GM21737 (cell line): Measurements from ENCODE around the gene LSM10.

Source experiments
- ATAC-seq: cut with Tn5 transposase; IDR thresholded peaks from one replicate; pipeline ENCODE4 v1.9.1; 2021; ENCODE audit warnings: mild to moderate bottlenecking, moderate library complexity; ENCODE audit not compliant: unreplicated experiment

Gene LSM10

DNA sequence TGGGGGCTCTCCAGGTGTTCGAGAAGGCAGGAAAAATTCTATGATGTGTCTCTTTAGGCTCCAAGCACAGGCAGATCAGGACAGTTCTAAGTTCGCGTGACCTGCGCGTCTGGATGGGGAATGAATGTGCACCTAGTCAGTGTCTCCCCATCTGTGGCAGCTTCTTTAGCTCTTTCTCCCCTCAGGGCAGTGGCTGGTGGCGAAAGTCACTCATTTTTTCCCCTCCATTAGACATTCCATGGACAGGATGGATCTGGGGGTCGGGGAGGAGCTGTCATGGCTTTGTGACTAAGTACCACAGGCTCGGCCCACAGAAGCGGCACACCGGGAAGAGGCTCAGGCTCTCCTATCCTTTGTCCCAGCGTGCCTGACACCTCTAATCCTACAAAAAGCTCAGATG, 43.2 kb downstream of the LSM10 start:
- ATAC-seq = no peak

DNA sequence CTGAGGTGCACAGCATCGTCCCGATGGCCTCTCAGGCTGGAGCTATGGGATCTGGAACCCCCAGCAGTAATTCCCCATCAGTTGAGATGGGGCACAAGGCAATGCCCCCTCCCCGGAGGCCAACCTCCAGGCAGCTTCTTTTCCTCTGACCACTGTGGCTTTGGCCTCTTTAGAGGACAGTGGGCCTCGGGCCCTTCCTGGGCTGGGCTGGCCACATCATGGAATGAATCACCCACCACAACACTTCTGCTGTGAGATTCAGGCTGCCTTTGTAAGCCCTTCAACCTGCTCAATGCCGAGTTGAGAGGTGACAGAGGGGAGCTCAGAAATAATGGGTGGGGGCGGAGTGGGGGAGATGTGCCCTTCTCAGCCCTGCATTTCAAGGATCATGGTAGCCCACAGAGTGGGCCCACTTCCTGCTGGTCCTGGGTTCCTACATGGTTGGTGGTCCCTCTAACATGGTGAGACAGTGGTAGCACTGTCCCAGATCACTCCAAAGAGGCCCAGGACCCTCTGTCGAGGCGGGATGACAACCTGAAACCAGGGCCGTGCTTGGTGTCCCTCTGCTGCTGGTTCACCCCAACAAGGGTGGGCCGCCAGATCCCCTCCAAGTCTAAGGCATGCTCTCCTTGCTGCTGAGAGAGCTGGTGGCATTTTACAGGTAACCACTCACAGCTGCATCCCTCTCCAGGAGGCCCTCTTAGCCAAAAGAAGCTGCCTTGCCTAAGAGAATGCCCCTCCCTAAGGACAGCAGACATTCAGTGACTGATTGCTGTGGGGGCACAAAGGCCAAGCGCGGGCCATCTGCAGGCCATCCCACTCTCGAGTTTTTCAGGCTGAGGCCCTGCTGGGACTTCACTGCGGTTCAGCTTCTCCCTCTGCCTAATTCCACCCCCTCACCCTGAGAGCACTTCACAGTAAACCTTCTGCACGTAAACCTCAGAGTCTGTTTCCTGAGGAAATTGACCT, 44.5 kb downstream of the LSM10 start:
- ATAC-seq = no peak

GRCh38 chr1:36352125-36352909, 45.4 kb downstream of the LSM10 start:
- ATAC-seq = no peak

DNA sequence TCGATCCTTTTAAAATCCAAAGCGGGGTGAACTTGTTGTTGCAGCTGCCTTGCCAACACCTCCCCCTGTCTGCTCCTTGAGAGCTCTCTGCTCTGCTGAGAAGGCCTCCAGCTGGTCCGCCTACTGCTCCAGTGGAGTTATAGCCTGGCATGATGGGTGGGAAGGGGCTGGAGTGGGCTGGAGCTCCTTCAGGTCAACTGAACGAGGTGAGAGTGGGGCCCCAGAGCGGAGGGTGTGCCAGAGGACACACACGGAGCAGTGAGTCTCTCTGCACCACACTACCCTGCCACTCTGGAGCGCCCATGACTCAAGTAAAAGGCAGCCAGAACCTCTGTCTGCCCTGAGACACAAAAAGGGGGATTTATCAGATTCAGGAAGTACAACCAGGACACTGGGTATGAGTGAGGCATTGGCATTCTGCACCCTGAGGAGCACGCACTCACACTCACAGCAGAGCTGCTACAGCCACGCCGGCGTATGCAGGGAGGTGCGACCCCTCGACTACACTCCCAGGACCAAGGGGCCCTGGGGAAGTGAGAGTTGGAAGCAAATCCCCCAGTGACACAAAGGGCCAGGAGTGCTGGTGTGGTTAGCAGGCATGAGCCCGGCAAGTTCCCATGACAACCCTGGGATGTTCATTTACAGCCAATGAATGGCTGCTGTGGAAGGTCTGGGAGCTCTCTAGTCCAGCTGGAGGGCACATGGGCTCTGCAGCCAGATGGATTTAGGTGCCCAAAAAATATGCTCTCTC, 46.3 kb downstream of the LSM10 start:
- no peak for ATAC-seq

- ATAC-seq = no peak
These were observed 47.0 kb downstream of the LSM10 start for GRCh38 chr1:36350659-36351226.

DNA sequence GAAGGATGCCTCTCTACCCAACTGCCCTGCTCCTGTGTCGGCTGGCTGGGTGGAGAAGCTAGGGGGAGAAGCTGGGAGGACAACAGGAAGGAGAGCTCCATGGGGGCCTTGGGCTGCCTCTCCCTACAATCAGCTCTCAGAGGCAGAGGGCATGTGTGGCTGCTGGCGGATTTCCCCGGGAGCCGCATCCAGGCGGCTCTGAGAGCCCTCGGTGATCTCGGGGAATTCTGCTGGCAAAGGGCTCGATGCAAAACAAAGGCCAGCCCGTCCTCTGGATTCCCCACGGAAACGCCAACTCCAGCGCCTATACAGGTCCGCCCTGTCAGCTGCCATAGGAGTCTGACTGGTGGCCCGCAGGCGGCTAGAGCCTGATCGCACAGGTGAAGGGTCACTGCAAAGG, 47.9 kb downstream of the LSM10 start:
- no peak for ATAC-seq

GRCh38 chr1:36349241-36349671, 48.5 kb downstream of the LSM10 start:
- ATAC-seq = peak; percentile 63

DNA sequence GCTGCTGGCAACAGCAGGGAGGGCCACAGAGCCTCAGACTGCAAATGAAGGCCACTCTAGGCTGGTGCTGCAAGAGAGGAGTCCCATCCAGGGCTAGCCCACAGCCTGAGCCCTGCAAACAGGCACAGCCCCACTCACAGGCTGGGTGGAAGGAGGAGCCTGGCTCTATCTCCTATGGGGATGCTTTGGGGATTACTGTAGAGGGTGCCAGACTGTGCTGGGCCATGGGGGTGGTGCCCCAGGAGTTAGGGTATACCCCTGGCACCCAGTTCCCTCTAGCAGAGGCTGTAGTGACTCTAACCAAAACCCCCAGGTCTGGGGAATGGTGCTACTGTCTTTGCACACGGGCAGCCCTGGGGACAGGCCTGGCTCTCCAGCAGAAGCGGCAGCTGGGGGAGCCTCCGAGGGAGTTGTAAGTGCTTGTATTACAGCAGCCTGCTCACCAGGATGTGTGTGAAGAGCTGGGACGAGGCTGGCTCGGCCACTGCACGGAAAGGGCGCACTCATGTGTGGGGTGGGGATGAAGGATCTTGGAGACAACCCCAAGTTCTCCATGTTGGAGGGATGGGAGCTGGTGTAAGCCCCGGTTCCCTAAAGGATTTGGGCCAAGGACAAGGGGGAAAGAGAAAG, 50.9 kb downstream of the LSM10 start:
- ATAC-seq = no peak

DNA sequence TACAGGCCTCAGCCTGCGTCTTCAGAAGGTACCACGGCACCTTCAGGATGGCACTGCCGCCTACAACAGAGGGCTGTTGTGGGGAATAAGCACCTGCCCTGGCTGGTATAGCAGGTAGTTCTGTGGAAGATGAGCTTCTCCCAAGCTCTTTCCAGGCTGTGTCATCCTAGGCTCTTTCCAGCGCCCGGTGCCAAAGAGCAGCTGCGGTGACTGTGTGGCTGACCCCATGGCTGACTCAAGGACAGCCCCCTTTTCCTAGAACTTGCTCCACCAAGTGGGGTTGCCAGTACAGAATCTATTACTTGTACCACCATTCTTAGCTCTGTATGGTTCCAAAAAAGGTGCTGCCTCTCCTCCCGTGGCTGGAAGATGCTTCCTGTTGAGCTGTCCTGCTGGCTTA, 52.4 kb downstream of the LSM10 start:
- no peak for ATAC-seq

DNA sequence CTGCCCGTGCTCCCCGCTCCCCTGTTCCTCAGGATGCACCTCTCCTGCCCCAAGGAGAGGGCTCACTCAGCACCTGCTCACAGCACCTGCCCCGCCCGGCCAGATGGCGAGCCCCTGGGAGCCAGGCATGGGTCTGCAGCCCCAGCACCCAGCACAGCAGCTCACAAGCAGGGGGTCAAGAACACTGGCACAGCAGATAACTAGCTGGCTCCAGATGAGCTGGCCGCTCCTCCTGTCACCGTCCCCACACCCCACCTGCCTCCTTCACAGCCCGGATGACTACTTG, 53.4 kb downstream of the LSM10 start:
- ATAC-seq = no peak

DNA sequence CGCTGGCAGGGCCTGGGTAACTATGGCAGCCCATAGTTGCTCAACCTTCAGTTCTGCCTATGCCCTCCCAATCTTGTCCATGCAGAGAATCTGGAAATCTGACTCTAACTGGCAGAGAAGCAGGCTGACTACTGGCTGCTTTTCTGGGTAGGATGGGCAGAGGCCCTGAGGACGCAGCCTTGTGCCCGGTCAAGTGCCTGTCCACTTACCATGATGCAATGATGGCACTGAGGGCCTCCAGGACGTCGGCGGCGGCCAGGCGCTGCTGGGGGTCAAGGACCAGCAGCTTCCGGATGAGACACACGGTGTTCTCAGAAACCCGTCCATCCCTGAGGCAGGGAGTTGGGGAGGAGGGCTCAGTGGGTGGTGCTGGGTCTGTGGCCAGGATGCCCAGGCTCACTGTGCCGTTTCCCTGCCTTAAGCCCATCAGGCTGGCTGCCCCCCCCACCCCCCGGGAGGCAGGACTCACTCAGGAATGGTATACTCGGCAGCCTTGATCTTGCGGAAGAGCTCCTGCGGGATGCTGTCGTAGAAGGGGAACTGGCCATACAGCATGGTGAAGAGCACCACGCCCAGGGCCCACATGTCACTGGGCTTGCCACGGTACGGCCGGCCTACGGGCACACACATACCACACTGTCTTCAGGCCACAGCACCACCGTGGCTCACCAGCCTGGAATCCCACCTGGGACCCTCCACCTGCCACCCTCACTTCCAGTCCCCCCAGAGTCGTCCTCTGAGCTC, 53.9 kb downstream of the LSM10 start:
- no peak for ATAC-seq
